HG02852 (cell line): ENCODE results near the gene SHC3.

Experiments
- ATAC-seq: cut with Tn5 transposase; IDR thresholded peaks from one replicate; pipeline ENCODE4 v1.9.1; 2021; ENCODE audit warnings: mild to moderate bottlenecking, moderate library complexity; ENCODE audit not compliant: unreplicated experiment

The SHC3 gene

GRCh38 chr9:89112243-89112642 is 66.4 kb downstream of the SHC3 start:
- no peak for ATAC-seq

- ATAC-seq, result no peak
Measured at GRCh38 chr9:89109666-89110065, 69.0 kb downstream of the SHC3 start.

- ATAC-seq, result no peak
Measured at GRCh38 chr9:89107406-89107805, 71.2 kb downstream of the SHC3 start.

GRCh38 chr9:89106224-89106851 is 72.3 kb downstream of the SHC3 start:
- no peak for ATAC-seq

GRCh38 chr9:89104821-89105220 is 73.8 kb downstream of the SHC3 start:
- ATAC-seq, result no peak

- ATAC-seq, result no peak
Measured at GRCh38 chr9:89097219-89097618, 81.4 kb downstream of the SHC3 start.

GRCh38 chr9:89096807-89097206 is 81.8 kb downstream of the SHC3 start:
- no peak for ATAC-seq

GRCh38 chr9:89095761-89096528 is 82.7 kb downstream of the SHC3 start:
- ATAC-seq, result no peak

GRCh38 chr9:89093201-89093975 is 85.2 kb downstream of the SHC3 start:
- ATAC-seq, result no peak

- no peak for ATAC-seq
Measured at GRCh38 chr9:89089176-89089575, 89.4 kb downstream of the SHC3 start.

GRCh38 chr9:89083626-89084025 is 95.0 kb downstream of the SHC3 start:
- no peak for ATAC-seq

- no peak for ATAC-seq
Measured at GRCh38 chr9:89080193-89080592, 98.4 kb downstream of the SHC3 start.

GRCh38 chr9:89079391-89079790 is 99.2 kb downstream of the SHC3 start:
- ATAC-seq, result no peak

GRCh38 chr9:89078860-89079259 is 99.8 kb downstream of the SHC3 start:
- no peak for ATAC-seq

GRCh38 chr9:89078421-89078820 is 100.2 kb downstream of the SHC3 start:
- no peak for ATAC-seq

- peak; percentile 62 for ATAC-seq
Measured at GRCh38 chr9:89077519-89077918, 101.1 kb downstream of the SHC3 start.

GRCh38 chr9:89073397-89073796 is 105.2 kb downstream of the SHC3 start:
- no peak for ATAC-seq

GRCh38 chr9:89071591-89071990 is 107.0 kb downstream of the SHC3 start:
- no peak for ATAC-seq

GRCh38 chr9:89066835-89067234 is 111.8 kb downstream of the SHC3 start:
- no peak for ATAC-seq

- ATAC-seq, result peak; percentile 59
Measured at GRCh38 chr9:89065921-89066320, 112.7 kb downstream of the SHC3 start.

- ATAC-seq, result no peak
Measured at GRCh38 chr9:89060790-89061189, 117.8 kb downstream of the SHC3 start.
